ENCODE measurements around the gene CD244.
"Not testable (repeated sequence)": the region's sequence is repeated elsewhere in the genome, so short reads cannot be mapped to it uniquely, and the experiment has no call there.

CD244 gene

DNA sequence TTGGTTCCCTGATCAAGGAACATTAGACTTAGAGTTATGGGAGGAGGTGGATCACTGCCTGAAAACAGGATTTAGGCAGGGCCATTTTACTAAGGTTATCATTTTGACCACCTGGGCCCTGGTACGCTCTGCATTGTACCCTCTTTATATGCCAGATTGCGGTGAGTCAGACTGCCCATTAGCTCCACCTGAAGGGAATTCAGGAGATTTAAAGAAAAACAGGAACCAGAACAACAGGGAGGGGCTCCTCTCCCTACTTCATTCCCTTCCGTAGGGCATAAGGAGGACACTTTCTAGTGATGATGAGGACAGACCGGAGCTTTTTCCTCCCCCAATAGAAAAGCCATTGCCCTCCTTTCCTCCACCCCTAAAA, 42.9 kb upstream of the CD244 start:
- H3K27ac ChIP-seq = no peak overlapping the region
- H3K4me3 ChIP-seq (ENCODE audit: low read depth, low read length) = no peak overlapping the region
- H3K27me3 ChIP-seq (ENCODE audit: insufficient read depth, low read depth, severe bottlenecking) = peaks cover 91% of the 10 kb centered on the region
- H3K9me3 ChIP-seq (ENCODE audit: severe bottlenecking) = peaks cover 9% of the 10 kb centered on the region
- no peak for DNase-seq
- H3K36me3 ChIP-seq = no peaks in the 10 kb centered on the region
- TF ChIP-seq, protein P1, sequence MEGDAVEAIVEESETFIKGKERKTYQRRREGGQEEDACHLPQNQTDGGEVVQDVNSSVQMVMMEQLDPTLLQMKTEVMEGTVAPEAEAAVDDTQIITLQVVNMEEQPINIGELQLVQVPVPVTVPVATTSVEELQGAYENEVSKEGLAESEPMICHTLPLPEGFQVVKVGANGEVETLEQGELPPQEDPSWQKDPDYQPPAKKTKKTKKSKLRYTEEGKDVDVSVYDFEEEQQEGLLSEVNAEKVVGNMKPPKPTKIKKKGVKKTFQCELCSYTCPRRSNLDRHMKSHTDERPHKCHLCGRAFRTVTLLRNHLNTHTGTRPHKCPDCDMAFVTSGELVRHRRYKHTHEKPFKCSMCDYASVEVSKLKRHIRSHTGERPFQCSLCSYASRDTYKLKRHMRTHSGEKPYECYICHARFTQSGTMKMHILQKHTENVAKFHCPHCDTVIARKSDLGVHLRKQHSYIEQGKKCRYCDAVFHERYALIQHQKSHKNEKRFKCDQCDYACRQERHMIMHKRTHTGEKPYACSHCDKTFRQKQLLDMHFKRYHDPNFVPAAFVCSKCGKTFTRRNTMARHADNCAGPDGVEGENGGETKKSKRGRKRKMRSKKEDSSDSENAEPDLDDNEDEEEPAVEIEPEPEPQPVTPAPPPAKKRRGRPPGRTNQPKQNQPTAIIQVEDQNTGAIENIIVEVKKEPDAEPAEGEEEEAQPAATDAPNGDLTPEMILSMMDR (IDR thresholded peaks at IDR 0.05; ENCODE audit: low read depth, low read length) = no peak

DNA sequence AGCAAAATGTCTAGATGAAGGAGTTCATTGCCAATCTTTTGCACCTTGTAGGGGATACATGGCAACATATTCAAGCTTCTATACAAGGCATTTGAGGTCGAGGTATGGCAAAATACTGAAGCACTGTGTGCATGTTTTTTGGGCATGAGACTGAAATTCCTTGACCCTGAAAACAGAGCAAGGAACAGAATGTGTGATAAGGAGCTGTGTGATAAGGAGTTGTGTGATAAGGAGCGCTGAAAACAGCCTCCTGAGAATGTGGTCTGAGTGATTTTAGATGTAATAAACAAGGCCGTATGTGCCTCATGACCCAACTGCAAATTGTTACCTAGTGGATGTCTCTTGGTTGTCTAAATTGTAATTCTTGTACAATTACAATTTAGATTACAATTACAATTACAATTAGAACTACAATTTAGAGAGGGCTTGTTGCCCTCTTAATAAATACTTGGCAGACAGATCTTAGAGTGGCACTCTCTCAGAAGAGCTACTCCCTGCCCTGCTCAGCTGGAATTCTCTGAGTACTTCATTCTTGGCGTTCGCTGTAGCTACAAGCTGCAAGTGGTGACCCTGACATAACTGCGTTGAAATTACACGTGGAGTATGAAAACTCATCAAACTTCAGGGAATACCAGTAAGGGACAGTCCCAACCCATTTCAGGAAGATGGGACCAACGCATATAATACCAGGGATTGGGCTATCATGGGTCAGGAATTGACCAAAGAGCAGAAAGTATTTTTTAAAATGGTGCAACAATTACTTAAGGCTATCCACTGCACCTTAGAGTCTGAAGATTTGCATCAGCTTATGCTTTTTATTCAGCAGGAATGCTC, 42.3 kb upstream of the CD244 start:
- Histone ChIP-seq H3K9me3 (ENCODE audit: severe bottlenecking) (peaks cover 3% of the 10 kb centered on the region), H3K4me3 (ENCODE audit: low read depth, low read length) (no peak overlapping the region), H3K36me3 (no peaks in the 10 kb centered on the region), H3K27me3 (ENCODE audit: insufficient read depth, low read depth, severe bottlenecking) (peaks cover 88% of the 10 kb centered on the region), H3K27ac (no peak overlapping the region)
- TF ChIP-seq, protein P1 (IDR thresholded peaks at IDR 0.05; ENCODE audit: low read depth, low read length) = no peak
- DNase-seq = no peak

DNA sequence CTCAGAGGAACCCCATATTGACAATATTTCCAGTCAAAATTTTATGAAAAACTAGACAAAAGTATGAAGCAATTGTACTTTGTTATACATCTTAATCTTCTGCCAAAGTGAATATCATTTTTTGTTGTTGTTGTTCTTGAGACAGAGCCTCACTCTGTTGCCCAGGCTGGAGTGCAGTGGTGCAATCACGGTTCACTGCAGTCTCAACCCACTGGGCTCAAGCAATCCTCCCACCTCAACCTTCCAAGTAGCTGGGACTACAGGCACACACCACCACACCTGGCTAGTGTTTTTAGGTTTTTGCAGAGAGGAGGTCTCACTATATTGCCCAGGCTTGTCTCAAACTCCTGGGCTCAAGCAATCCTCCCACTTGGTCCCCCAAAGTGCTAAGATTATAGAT, 39.6 kb upstream of the CD244 start:
- not testable (repeated sequence) for H3K27ac ChIP-seq; H3K9me3 ChIP-seq (ENCODE audit: severe bottlenecking); DNase-seq; H3K4me3 ChIP-seq (ENCODE audit: low read depth, low read length); H3K36me3 ChIP-seq
- H3K27me3 ChIP-seq (ENCODE audit: insufficient read depth, low read depth, severe bottlenecking) = peaks cover 74% of the 10 kb centered on the region

DNA sequence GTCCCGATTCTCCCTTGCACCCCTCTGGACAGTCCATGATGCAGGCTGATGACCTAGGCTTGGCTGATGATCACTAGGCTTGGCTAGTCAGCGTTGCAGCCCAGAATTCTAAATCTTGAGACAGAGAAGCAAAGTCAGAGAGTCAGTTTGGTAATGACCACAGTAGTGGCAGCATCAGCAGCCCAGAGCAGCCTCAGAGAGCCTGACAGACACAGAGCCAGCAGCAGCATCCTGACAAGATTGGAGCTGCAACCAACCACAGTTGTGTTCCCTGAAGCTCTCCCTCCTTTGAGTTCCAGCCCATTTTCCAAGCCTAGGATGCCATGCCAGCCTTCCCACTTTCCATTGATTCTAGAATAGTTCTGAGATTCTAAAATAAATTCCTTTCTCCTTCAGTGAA, 39.1 kb upstream of the CD244 start:
- Histone ChIP-seq H3K4me3 (ENCODE audit: low read depth, low read length) (no peak overlapping the region), H3K36me3 (no peaks in the 10 kb centered on the region)

DNA sequence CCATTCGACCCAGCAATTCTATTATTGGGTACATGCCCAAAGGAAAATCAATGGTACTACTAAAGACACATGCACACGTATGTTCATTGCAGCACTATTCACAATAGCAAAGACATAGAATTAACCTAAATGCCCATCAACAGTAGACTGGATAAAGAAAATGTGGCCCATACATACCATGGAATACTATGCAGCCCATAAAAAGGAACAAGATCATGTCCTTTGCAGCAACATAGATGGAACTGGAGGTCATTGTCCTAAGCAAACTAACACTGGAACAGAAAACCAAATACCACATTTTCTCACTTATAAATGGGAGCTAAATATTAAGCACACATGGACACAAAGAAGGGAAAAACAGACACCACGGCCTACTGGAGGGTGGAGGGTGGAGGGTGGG, 38.0 kb upstream of the CD244 start:
- H3K36me3 ChIP-seq; H3K27ac ChIP-seq; H3K4me3 ChIP-seq (ENCODE audit: low read depth, low read length); H3K9me3 ChIP-seq (ENCODE audit: severe bottlenecking); DNase-seq: not testable (repeated sequence)
- peaks cover 69% of the 10 kb centered on the region for H3K27me3 ChIP-seq (ENCODE audit: insufficient read depth, low read depth, severe bottlenecking)

More for the DNA sequence above, 39.1 kb upstream of the CD244 start:
- H3K27me3 ChIP-seq (ENCODE audit: insufficient read depth, low read depth, severe bottlenecking) = peaks cover 71% of the 10 kb centered on the region
- TF ChIP-seq, protein P1 (IDR thresholded peaks at IDR 0.05; ENCODE audit: low read depth, low read length) = no peak
- no peak for DNase-seq
- H3K27ac ChIP-seq = no peak overlapping the region
- peaks cover 4% of the 10 kb centered on the region for H3K9me3 ChIP-seq (ENCODE audit: severe bottlenecking)

DNA sequence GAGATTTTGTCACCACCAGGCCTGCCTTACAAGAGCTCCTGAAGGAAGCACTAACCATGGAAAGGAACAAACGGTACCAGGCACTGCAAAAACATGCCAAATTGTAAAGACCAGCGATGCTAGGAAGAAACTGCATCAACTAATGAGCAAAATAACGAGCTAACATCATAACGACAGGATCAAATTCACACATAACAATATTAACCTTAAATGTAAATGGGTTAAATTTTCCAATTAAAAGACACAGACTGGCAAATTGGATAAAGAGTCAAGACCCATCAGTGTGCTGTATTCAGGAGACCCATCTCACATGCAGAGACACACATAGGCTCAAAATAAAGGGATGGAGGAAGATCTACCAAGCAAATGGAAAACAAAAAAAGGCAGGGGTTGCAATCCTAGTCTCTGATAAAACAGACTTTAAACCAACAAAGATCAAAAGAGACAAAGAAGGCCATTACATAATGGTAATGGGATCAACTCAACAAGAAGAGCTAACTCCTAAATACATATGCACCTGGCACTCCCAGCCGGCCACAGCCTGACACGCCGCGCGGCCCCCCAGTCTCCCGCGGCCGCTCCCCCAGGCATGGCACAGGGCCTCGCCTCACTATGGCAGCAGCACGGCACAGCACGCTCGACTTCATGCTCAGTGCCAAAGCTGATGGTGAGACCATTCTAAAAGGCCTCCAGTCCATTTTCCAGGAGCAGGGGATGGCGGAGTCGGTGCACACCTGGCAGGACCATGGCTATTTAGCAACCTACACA, 31.9 kb upstream of the CD244 start:
- H3K36me3 ChIP-seq; DNase-seq; H3K4me3 ChIP-seq (ENCODE audit: low read depth, low read length); H3K27ac ChIP-seq: not testable (repeated sequence)
- Histone ChIP-seq H3K27me3 (ENCODE audit: insufficient read depth, low read depth, severe bottlenecking) (peaks cover 77% of the 10 kb centered on the region), H3K9me3 (ENCODE audit: severe bottlenecking) (peaks cover 18% of the 10 kb centered on the region)

DNA sequence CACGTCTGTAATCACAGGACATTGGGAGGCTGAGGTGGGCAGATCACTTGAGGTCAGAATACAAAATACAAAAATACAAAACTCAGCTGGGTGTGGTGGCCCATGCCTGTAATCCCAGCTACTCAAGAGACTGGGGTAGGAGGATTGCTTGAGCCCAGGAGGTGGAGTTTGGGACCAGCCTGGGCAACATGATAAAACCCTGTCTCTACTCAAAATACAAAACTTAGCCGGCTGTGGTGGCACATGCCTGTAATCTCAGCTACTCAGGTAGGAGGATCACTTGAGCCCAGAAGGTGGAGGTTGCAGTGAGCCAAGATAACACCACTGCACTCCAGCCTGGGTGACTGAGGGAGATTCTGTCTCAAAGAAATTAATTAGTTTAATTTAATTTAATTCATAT, 28.8 kb upstream of the CD244 start:
- H3K4me3 ChIP-seq (ENCODE audit: low read depth, low read length) = no peak overlapping the region
- TF ChIP-seq, protein P1 (IDR thresholded peaks at IDR 0.05; ENCODE audit: low read depth, low read length) = no peak
- H3K27ac ChIP-seq = no peak overlapping the region
- H3K27me3 ChIP-seq (ENCODE audit: insufficient read depth, low read depth, severe bottlenecking) = peaks cover 85% of the 10 kb centered on the region
- H3K36me3 ChIP-seq = no peaks in the 10 kb centered on the region
- DNase-seq = no peak
- H3K9me3 ChIP-seq (ENCODE audit: severe bottlenecking) = peaks cover 18% of the 10 kb centered on the region
